GM19099 (cell line): Measurements from ENCODE around the gene SALL1.

Source experiments
- POLR2A ChIP-seq: IDR thresholded peaks from 3 replicates; pipeline ENCODE4 v1.6.1; 2011; ENCODE audit warnings: low read depth; ENCODE audit not compliant: insufficient read length; ENCODE audit errors: extremely low read depth

SALL1 gene

GRCh38 chr16:51151435-51151960 lies 428 bp upstream of the SALL1 start:
- TF ChIP-seq POLR2A = no peak

GRCh38 chr16:51150165-51150887 lies 744 bp downstream of the SALL1 start:
- TF ChIP-seq POLR2A = no peak

- no peak for TF ChIP-seq POLR2A
Observed at GRCh38 chr16:51149721-51150164, 1.3 kb downstream of the SALL1 start.

GRCh38 chr16:51149251-51149661 lies 1.8 kb downstream of the SALL1 start:
- TF ChIP-seq POLR2A = no peak

- TF ChIP-seq POLR2A = no peak
Observed at GRCh38 chr16:51148678-51149228, 2.3 kb downstream of the SALL1 start.

GRCh38 chr16:51147776-51148677 lies 3.0 kb downstream of the SALL1 start:
- TF ChIP-seq POLR2A = no peak

GRCh38 chr16:51146256-51146924 lies 4.7 kb downstream of the SALL1 start:
- TF ChIP-seq POLR2A = no peak

- TF ChIP-seq POLR2A = no peak
Observed at GRCh38 chr16:51144203-51144602, 6.9 kb downstream of the SALL1 start.

- no peak for TF ChIP-seq POLR2A
Observed at GRCh38 chr16:51143196-51143977, 7.7 kb downstream of the SALL1 start.

- no peak for TF ChIP-seq POLR2A
Observed at GRCh38 chr16:51141541-51141940, 9.5 kb downstream of the SALL1 start.

GRCh38 chr16:51141106-51141505 lies 10.0 kb downstream of the SALL1 start:
- no peak for TF ChIP-seq POLR2A

- TF ChIP-seq POLR2A = no peak
Observed at GRCh38 chr16:51140112-51140511, 11.0 kb downstream of the SALL1 start.

GRCh38 chr16:51139568-51139967 lies 11.5 kb downstream of the SALL1 start:
- TF ChIP-seq POLR2A = no peak

- TF ChIP-seq POLR2A = no peak
Observed at GRCh38 chr16:51138178-51138577, 12.9 kb downstream of the SALL1 start.
